KOPT-K1 (cell line): Measurements from ENCODE around the gene S1PR2.
"Not testable (repeated sequence)": the region's sequence is repeated elsewhere in the genome, so short reads cannot be mapped to it uniquely, and the experiment has no call there.

Experiments
- H3K27ac ChIP-seq: fragments of 200-600 bp; sonication (generic); 2 replicates; pipeline ENCODE4 v1.5.1; 2016; ENCODE audit warnings: antibody characterized with exemption, mild to moderate bottlenecking, low read depth, low read length; ENCODE audit not compliant: poor library complexity, severe bottlenecking
- H3K36me3 ChIP-seq: fragments of 200-600 bp; sonication (generic); 2 replicates; pipeline ENCODE4 v1.5.1; 2017; ENCODE audit warnings: antibody characterized with exemption, mild to moderate bottlenecking, low read length, moderate library complexity; ENCODE audit not compliant: insufficient read depth
- H3K9me3 ChIP-seq: fragments of 200-600 bp; sonication (generic); 2 replicates; pipeline ENCODE4 v1.5.1; 2017; ENCODE audit warnings: antibody characterized with exemption, low read length, mild to moderate bottlenecking; ENCODE audit not compliant: insufficient read depth, poor library complexity, severe bottlenecking

The S1PR2 gene

DNA sequence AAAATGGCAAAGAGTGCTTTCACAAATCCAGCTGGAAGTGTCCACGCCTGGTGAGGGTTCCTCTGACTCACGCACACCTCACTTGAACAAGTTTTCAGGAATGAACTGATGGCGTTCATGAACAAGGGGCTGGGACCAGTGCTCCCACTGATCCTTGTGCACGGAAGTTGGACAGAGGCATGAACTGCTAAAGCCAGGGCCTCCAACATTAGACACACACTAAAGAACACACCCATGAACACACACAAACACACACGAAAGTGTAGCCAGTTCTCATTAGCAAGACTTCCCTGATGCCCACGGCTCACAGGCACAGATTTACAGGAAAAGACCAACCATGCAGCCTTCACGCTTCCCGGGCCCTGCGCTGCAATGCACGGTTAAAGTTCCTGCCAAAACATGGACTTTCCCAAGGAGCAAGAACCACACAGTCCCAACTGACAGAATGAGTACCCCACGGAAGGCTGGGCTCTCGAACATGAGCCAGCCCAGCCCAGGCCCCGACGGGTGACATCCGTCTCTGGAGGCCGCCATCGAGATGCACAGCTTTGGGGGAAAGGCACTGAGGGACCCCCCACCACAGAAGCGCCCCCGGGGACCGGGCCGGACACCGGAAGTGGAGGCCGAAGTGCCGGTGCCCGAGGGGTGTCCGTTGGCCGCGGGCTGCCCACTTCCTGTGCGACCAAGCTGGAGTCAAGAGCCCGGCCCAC, 37.2 kb downstream of the S1PR2 start:
- no peaks in the 10 kb centered on the region for H3K9me3 ChIP-seq
- peak overlapping the region; percentile 99 for H3K27ac ChIP-seq
- peaks cover 49% of the 10 kb centered on the region for H3K36me3 ChIP-seq

DNA sequence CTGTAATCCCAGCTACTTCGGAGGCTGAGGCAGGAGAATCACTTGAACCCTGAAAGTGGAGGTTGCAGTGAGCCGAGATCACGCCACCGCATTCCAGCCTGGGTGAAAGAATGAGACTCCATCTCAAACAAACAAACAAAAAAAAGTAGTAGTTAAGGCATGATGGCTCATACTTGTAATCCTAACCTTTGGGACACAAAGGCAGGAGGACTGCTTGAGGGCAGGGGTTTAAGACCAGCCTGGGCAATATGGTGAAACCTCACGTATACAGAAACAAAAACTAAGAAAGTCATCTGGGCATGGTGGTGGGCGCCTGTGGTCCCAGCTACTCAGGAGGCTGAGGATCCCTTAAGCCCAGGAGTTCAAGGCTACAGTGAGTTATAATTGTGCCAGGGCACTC, 38.2 kb downstream of the S1PR2 start:
- H3K9me3 ChIP-seq, result no peaks in the 10 kb centered on the region
- peaks cover 59% of the 10 kb centered on the region for H3K36me3 ChIP-seq
- peak overlapping the region; percentile 99 for H3K27ac ChIP-seq

DNA sequence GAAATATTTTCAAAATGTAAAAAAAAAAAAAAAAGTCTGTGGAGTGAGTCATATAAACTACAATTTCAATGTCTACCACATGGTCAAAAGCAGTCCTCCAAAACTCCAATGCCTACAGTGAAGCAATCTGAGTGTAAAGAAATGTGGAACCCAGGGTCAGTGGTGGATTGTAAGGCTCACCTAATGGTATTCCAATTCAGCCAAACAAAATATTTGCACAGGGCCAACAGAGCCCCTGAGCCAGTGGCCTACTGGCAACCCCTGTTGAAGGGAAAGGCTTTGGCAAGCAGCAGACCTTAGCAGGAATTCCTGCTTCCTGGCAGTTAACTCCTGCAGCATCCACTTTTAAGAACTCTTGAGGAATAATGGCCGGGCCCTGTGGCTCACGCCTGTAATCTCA, 39.8 kb downstream of the S1PR2 start:
- no peak overlapping the region for H3K27ac ChIP-seq
- H3K36me3 ChIP-seq, result peaks cover 75% of the 10 kb centered on the region
- no peaks in the 10 kb centered on the region for H3K9me3 ChIP-seq

DNA sequence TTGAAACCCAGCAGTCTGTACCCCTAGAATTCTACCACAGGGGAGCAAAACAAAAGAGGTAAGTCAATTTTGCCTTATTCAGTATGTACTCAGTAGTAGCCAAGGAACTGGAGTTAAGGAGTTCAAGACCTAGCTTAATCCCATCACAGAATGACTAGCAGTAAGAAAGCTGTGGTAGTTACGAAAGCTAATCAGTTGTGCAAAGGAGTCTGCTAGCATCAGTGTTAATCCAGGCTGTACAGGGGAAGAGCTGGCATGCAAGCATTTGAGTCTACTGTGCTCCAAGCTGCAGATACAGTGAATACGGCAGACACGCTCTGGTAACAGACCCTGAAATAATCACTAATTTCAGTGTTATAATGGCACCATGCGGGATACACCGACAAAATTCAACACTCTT, 41.1 kb downstream of the S1PR2 start:
- H3K36me3 ChIP-seq, result peaks cover 88% of the 10 kb centered on the region
- no peak overlapping the region for H3K27ac ChIP-seq
- no peaks in the 10 kb centered on the region for H3K9me3 ChIP-seq

DNA sequence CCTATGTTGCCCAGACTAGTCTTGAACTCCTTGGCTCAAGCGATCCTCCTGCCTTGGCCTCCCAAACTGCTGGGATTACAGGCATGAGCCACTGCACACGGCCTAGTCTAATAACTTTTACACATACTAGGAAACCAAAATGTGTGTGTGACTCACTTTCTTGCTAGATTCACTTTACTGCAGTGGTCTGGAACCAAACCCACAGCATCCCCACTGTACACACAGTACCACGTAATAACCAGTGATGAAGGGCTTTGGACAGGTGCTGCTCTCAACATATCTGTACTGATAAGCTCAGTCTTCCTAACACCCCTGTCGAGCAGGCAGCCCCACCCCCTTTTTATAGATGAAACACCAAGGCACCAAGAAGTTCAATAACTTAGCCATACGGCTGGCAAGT, 41.5 kb downstream of the S1PR2 start:
- no peak overlapping the region for H3K27ac ChIP-seq
- H3K9me3 ChIP-seq, result no peaks in the 10 kb centered on the region
- peaks cover 92% of the 10 kb centered on the region for H3K36me3 ChIP-seq

DNA sequence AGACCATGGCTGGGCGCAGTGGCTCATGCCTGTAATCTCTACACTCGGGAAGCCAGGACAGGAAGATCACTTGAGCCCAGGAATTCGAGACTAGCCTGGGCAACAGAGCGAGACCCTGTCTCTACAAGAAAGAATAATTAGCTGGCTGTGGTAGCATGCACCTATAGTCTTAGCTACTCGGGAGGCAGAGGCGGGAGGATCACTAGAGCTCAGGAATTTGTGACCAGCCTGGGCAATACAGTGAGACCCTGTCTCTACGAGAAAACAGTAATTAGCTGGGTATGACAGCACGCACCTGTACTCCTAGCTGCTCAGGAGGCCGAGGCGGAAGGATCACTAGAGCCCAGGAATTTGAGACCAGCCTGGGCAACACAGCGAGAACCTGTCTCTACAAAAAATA, 43.8 kb downstream of the S1PR2 start:
- Histone ChIP-seq H3K27ac (no peak overlapping the region), H3K9me3 (no peaks in the 10 kb centered on the region), H3K36me3 (peaks cover 97% of the 10 kb centered on the region)

DNA sequence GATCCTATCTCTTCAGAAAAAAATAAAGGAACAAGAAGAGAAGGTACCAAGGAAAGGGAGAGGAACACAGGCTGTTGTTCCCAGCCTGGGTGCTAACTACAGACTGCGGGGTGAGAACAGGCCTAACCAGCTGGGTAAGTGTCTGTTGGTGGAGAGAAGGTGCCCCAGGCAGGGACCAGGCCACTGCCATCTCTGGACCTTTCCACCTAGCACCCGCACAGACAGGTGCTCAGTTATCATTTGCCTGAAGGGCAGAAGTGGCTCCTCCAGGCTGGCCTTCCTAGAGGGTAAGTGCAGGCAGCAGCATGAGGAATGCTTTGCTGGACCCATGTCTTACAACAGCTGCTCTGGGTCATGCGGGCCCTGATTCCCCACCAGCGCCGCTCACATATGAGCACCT, 46.5 kb downstream of the S1PR2 start:
- Histone ChIP-seq H3K36me3 (peaks cover 97% of the 10 kb centered on the region), H3K27ac (no peak overlapping the region), H3K9me3 (no peaks in the 10 kb centered on the region)

DNA sequence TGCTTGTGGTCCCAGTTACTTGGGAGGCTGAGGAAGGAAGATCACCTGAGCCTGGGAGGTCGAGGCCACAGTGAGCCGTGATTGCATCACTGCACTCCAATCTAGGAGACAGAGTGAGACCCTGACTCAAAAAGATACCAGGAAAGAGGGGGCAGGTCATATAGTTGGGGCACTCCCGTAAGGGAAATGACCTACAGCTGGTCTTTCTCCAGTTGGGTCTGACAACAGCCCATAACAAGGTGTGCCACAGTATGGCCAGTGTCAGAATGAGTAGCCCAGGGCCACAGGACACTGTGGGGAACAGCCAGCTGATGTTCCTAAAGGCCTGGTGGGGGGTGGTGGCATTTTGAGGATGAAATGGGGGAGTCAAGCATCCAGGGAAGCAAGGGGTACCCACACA, 47.2 kb downstream of the S1PR2 start:
- no peaks in the 10 kb centered on the region for H3K9me3 ChIP-seq
- no peak overlapping the region for H3K27ac ChIP-seq
- H3K36me3 ChIP-seq, result peaks cover 97% of the 10 kb centered on the region

DNA sequence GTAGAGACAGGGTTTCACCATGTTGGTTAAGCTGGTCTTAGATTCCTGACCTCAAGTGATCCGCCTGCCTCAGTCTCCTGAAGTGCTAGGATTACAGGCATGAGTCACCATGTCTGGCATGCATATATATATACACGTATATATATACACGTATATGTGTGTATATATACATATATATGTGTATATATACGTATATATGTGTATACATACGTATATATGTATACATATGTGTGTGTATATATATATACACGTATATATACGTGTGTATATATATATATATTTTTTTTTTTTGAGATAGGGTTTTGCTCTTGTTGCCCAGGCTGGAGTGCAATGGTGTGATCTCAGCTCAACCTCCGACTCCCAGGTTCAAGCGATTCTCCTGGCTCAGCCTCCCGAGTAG, 48.3 kb downstream of the S1PR2 start:
- Histone ChIP-seq H3K27ac (no peak overlapping the region), H3K9me3 (no peaks in the 10 kb centered on the region), H3K36me3 (peaks cover 97% of the 10 kb centered on the region)

DNA sequence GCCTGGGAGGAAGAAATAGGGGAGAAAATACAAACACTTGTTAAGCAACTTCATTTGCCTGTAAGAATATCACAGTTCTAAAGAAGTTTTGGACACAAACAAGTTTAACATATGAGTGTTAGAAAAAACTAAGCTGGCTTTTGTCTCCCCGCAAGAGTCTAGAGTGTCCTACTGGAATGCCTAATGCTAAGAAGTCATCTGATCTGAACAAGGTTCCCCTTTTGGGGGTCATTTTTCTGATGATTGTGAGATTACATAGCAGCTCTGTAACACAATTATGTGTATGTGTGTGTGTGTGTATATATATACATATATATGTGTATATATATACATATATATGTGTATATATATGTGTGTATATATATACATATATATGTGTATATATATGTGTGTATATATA, 49.1 kb downstream of the S1PR2 start:
- Histone ChIP-seq H3K9me3 (no peaks in the 10 kb centered on the region), H3K36me3 (peaks cover 97% of the 10 kb centered on the region), H3K27ac (no peak overlapping the region)

DNA sequence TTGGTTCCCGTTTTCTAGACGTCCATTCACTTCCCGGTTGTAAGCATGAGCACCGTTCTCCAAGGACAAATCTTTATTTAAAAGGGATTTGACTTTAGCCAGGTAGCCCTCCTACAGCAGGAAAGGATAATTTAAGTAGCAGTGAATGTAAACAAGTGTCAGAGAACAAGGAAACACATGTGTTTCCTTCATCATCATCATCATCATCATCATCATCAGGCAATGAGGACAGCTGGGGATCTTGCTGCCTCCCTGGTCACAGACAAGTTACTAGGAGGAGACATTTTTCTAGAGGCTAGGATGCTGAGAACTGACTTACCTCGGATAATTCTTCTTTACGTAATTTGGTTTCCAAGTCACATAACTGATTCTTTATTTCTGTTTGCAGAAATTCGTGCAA, 50.7 kb downstream of the S1PR2 start:
- H3K9me3 ChIP-seq, result no peaks in the 10 kb centered on the region
- H3K36me3 ChIP-seq, result peaks cover 97% of the 10 kb centered on the region
- H3K27ac ChIP-seq, result no peak overlapping the region

DNA sequence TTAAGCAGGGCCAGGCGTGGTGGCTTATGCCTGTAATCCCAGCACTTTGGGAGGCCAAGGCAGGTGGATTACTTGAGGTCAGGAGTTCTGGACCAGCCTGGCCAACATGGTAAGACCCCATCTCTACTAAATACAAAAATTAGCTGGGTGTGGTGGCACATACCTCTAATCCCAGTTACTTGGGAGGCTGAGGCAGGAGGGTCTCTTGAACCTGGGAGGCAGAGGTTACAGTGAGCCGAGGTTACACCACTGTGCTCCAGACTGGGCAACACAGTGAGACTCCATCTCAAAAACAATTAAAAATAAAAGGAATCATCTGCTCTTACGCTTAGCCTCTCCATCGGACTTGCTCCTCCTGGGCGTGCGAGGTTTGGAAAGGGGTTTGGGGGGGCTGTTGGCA, 51.1 kb downstream of the S1PR2 start:
- not testable (repeated sequence) for H3K27ac ChIP-seq, H3K9me3 ChIP-seq
- peaks cover 98% of the 10 kb centered on the region for H3K36me3 ChIP-seq

DNA sequence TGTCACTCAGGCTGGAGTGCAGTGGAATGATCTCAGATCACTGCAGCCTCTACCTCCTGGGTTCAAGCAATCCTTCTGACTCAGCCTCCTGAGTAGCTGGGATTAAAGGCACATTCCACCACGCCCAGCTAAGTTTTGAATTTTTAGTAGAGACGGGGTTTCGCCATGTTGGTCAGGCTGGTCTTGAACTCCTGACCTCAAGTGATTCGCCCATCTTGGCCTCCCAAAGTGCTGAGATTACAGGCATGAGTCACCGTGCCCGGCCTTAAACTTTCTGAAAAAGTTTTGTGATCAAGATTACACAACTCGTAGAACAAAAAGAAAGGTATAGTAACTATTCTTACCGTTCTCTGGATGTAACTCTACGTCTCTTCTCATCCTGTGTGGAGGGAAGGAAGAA, 57.6 kb downstream of the S1PR2 start:
- Histone ChIP-seq H3K9me3 (no peaks in the 10 kb centered on the region), H3K36me3 (peaks cover 98% of the 10 kb centered on the region), H3K27ac (no peak overlapping the region)
